A673 (cell line): ENCODE results near the gene KIF3A. TPM values are rescaled to one million over a fixed set of nuclear protein-coding genes. Genes with fewer than 3 reads are reported as not detected.

Experiments
- BruUV-seq: library from RNA; stranded (reverse); fragments of 400-500 nt; replicated peaks from 2 replicates; lab custom pipeline; 2021; lab: Mats Ljungman, UMichigan
- CTCF ChIA-PET: fragments of 300-600 bp; sonication (Branson Sonifier 250); formaldehyde crosslinking; loops from one replicate; lab custom pipeline; 2022; ENCODE audit warnings: antibody characterized with exemption; lab: Charles Lee
- POLR2A ChIA-PET: fragments of 300-600 bp; sonication (Branson Sonifier 250); formaldehyde crosslinking; loops from one replicate; lab custom pipeline; 2022; ENCODE audit warnings: antibody characterized with exemption; ENCODE audit not compliant: low non-redundant PET; lab: Charles Lee
- DNase-seq: peaks from one replicate; pipeline ENCODE4 v3.0.0-alpha.2; 2015; ENCODE audit warnings: low spot score
- H3K27ac ChIP-seq: fragments of 200-600 bp; sonication (generic); 2 replicates; pipeline ENCODE4 v1.5.1; 2016; ENCODE audit warnings: mixed run types, low read depth, mild to moderate bottlenecking, mixed read lengths, antibody characterized with exemption, low read length; ENCODE audit not compliant: poor library complexity, severe bottlenecking
- H3K27me3 ChIP-seq: fragments of 200-600 bp; sonication (generic); replicated peaks from 2 replicates; pipeline ENCODE4 v1.6.1; 2017; ENCODE audit warnings: mixed run types, low read depth, mild to moderate bottlenecking, mixed read lengths, antibody characterized with exemption, low read length; ENCODE audit not compliant: insufficient read depth, poor library complexity
- H3K36me3 ChIP-seq: fragments of 200-600 bp; sonication (generic); 2 replicates; pipeline ENCODE4 v1.6.1; 2016; ENCODE audit warnings: mixed run types, mild to moderate bottlenecking, mixed read lengths, antibody characterized with exemption, low read length; ENCODE audit not compliant: insufficient read depth, poor library complexity, severe bottlenecking
- H3K4me1 ChIP-seq: fragments of 200-600 bp; sonication (generic); 2 replicates; pipeline ENCODE4 v1.6.1; 2017; ENCODE audit warnings: mixed run types, mild to moderate bottlenecking, mixed read lengths, antibody characterized with exemption, low read length; ENCODE audit not compliant: insufficient read depth, poor library complexity, severe bottlenecking
- H3K4me3 ChIP-seq: fragments of 200-600 bp; sonication (generic); 2 replicates; pipeline ENCODE4 v1.5.1; 2016; ENCODE audit warnings: low read depth, mixed run types, mild to moderate bottlenecking, mixed read lengths, low read length; ENCODE audit not compliant: poor library complexity, severe bottlenecking
- H3K9me3 ChIP-seq: fragments of 200-600 bp; sonication (generic); 2 replicates; pipeline ENCODE4 v1.6.1; 2016; ENCODE audit warnings: mixed run types, low read depth, mild to moderate bottlenecking, mixed read lengths, antibody characterized with exemption, low read length; ENCODE audit not compliant: poor library complexity, severe bottlenecking
- EZH2 ChIP-seq: fragments of 200-600 bp; sonication (generic); IDR thresholded peaks from 2 replicates; pipeline ENCODE4 v1.6.1; 2017; ENCODE audit warnings: borderline replicate concordance, low read depth, mild to moderate bottlenecking, mixed read lengths, antibody characterized with exemption, low read length; ENCODE audit not compliant: poor library complexity, severe bottlenecking
- intact Hi-C: fragments of 100-400 bp; cut with micrococcal nuclease; formaldehyde crosslinking; loops from one replicate; pipeline ENCODE4 v1.10.0; 2022; ENCODE audit not compliant: unreplicated experiment
- total RNA-seq: library from RNA; stranded (reverse); gene quantifications from 2 replicates; pipeline ENCODE4 v1.2.3, GENCODE V29; 2021
- TF ChIP-seq, protein P1 (sequence below): fragments of 300-800, 200-600 bp; sonication (generic); conservative IDR thresholded peaks from 2 replicates; pipeline ENCODE4 v1.5.1; 2017; ENCODE audit warnings: low read depth, mild to moderate bottlenecking, antibody characterized with exemption, low read length, moderate library complexity, mixed read lengths

Gene KIF3A
- total RNA-seq, 1 experiment from 2014 or later = 19.1 TPM

- Histone ChIP-seq H3K27ac (no peak overlapping the region), H3K9me3 (no peaks in the 10 kb centered on the region), H3K27me3 (no peaks in the 10 kb centered on the region), H3K4me3 (no peak overlapping the region), H3K36me3 (no peaks in the 10 kb centered on the region), H3K4me1 (peaks cover 6% of the 10 kb centered on the region)
- no peak for DNase-seq
- ChIA-PET CTCF (no interaction called here), POLR2A (no interaction called here)
- BruUV-seq = no TSS peak
- no peak for TF ChIP-seq EZH2
- TF ChIP-seq, protein P1, sequence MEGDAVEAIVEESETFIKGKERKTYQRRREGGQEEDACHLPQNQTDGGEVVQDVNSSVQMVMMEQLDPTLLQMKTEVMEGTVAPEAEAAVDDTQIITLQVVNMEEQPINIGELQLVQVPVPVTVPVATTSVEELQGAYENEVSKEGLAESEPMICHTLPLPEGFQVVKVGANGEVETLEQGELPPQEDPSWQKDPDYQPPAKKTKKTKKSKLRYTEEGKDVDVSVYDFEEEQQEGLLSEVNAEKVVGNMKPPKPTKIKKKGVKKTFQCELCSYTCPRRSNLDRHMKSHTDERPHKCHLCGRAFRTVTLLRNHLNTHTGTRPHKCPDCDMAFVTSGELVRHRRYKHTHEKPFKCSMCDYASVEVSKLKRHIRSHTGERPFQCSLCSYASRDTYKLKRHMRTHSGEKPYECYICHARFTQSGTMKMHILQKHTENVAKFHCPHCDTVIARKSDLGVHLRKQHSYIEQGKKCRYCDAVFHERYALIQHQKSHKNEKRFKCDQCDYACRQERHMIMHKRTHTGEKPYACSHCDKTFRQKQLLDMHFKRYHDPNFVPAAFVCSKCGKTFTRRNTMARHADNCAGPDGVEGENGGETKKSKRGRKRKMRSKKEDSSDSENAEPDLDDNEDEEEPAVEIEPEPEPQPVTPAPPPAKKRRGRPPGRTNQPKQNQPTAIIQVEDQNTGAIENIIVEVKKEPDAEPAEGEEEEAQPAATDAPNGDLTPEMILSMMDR = no peak
- intact Hi-C loops = no loop called here
Observed at GRCh38 chr5:132667309-132667708, 70.0 kb downstream of the KIF3A start.

DNA sequence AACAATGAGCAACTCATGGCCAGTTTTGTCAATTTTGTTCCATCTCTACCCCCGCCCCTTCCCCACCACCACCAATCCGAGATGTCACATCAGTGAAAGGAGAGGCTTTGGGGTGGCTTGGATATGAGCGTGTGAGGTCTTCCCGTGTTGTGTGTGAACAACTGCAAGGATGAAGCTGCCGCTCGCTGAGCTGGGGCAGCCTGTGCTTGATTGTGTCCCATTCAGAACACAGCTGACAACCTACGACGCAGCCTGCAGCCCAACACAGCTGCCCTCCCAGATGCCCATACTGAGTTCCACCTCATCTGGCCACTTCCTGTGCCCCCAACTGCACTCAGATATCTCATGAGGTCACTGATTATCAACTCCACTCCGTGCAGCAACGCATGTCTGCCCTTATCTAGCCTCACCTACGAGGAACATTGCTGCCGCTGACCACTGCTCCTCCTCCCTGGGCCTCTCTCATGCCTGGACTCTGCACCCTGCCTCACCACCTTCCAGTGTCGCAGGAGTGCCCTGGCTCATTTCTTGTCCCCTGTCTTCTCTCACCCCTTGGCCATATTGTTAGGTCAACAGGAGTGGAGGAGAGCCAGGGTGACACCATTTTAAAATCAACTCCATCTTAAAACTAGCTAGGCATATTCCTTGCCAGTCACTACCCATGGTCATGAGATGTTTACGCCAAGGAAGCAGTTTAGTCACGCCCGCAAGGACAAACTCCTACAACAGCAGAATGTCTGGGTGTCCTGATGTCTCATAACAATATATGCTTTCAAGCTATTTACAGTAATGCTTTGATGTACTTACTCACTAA, 70.8 kb downstream of the KIF3A start:
- Histone ChIP-seq H3K27me3 (no peaks in the 10 kb centered on the region), H3K9me3 (no peaks in the 10 kb centered on the region), H3K36me3 (no peaks in the 10 kb centered on the region), H3K4me3 (no peak overlapping the region), H3K27ac (no peak overlapping the region), H3K4me1 (peaks cover 6% of the 10 kb centered on the region)
- DNase-seq = no peak
- CTCF ChIA-PET = no interaction called here
- TF ChIP-seq EZH2 = no peak
- TF ChIP-seq, protein P1 = no peak
- POLR2A ChIA-PET = interaction anchor here (0.6 kb wide), 1 partner anchor 723 kb away, joined by 3 read pairs; no protein-coding TSS in a partner anchor
- BruUV-seq = no TSS peak
- intact Hi-C loops = no loop called here

DNA sequence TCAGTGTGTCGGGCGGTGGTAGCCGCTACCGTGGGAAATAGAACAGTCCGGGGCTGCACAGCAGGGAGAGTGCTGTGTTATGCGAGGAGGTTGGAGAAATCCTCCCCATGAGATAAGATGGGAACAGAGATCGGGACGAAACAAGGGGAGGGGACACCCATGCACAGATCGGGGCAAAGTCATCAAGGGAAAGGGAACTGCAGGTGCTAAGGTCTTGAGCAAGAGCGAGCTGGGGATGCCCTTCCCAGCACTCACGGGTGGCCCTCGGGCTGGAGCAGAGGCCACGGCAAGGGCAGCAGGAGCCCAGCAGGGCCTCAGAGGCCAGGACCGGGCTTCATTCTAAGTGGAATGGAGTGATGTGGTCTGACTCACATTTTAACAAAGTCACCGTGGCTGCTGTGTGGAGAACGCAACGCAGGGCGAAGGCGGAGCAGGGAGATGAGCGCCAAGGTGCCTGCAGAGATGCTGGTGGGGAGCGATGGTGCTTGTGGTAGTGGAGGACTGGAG, 71.7 kb downstream of the KIF3A start:
- no TSS peak for BruUV-seq

More for the DNA sequence above, 71.7 kb downstream of the KIF3A start:
- no peak for TF ChIP-seq EZH2
- TF ChIP-seq, protein P1 = no peak
- Histone ChIP-seq H3K4me3 (no peak overlapping the region), H3K4me1 (peaks cover 6% of the 10 kb centered on the region), H3K36me3 (no peaks in the 10 kb centered on the region), H3K27me3 (no peaks in the 10 kb centered on the region), H3K9me3 (no peaks in the 10 kb centered on the region), H3K27ac (no peak overlapping the region)
- ChIA-PET POLR2A (no interaction called here), CTCF (no interaction called here)
- DNase-seq = no peak
- intact Hi-C loops = no loop called here
